DMS153 treated with DMSO at 0.1 percent for 48 hours (cell line): ENCODE measurements around the gene TRPM7.
"Not testable (repeated sequence)": the region's sequence is repeated elsewhere in the genome, so short reads cannot be mapped to it uniquely, and the experiment has no call there.

Source experiments
- DNase-seq: peaks from one replicate; lab custom pipeline; 2025; ENCODE audit not compliant: unreplicated experiment; lab: John Stamatoyannopoulos, UW

The TRPM7 gene

DNA sequence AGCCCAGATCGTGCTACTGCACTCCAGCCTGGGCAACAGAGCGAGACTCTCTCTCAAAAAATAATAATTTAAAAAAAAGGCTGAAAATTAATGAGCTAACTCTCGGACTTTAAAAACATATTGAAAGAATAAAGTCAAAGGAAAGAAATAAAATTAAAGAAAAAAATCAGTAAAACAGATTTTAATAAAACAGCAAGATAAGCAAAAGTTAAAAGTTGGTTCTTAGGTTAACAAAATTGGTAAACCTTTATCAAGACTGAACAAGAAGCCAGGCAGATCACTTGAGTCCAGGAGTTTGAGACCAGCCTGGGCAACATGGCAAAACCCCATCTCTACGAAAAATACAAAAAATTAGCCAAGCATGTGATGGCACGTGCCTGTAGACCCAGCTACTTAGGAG lies 20.7 kb downstream of the TRPM7 start:
- no peak for DNase-seq

DNA sequence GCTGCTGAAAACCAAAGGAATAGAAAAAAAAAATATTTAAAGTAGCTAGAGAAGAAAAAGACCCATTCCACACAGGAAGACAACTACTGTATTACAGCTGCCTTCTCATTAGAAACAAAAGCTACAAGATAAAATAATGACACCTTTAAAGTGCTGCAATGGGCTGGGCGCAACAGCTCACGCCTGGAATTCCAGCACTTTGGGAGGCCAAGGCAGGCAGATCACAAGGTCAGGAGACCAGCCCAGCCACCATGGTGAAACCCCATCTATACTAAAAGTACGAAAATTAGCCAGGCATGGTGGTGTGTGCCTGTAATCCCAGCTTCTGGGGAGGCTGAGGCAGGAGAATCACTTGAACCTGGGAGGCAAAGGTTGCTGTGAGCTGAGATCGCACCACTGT lies 31.0 kb downstream of the TRPM7 start:
- DNase-seq = no peak

DNA sequence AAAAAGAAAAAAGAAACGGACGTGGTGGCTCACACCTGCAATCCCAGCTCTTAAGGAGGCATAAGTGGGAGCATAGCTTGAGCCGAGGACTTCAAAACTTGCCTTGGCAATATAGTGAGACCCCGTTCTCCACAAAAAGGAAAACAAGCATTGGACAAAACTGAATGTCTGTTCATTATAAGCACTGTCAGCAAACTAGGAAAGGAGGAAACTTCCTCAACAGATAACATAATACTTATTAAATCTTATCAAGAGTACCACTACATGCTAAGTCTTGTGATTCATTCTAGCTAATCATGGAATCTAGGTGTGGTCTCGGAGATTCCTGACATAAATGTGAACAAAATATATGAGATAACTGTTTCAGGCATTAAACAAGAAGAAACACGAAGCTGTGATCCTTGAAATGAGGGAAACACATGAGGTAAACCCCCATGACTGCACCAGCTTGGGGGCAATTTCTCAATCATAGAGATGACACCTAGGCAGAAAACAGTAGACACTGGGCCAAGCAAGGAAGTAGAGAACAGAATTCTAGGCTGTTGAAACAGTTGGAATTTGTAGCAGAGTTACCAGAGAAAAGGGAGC lies 33.3 kb downstream of the TRPM7 start:
- DNase-seq = no peak

DNA sequence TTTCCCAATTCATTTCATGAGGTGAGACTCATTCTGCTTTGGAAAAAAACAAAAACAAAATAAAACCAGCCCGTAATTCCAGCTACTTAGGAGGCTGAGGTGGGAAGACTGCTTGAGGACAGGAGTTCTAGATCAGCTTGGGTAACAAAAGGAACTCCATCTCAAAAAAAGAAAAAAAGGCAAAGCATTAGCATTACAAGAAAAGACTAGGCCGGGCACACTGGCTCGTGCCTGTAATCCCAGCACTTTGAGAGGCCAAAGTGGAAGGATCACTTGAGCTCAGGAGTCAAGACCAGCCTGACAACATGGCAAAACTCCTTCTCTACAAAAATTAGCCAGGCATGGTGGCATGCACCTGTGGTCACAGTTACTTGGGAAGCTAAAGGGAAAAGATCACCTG lies 33.9 kb downstream of the TRPM7 start:
- DNase-seq = no peak

DNA sequence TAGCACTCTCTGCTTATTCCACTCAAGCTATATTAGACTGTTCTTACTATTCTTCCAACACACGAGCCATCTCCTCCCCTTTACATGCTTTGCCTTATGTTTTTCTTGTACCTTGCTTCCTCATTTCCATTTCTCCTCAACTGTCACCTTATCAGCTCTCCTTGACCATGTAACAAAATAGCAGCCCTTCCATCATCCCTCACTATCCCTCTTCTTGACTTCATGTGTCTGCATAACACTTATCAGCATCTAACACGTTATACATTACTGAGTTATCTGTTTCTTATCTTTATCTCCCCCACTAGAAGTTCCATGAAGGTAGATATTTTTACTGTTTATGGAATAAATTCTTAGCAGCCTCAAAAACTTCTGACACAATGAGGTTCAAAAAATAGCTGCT lies 45.3 kb downstream of the TRPM7 start:
- no peak for DNase-seq

DNA sequence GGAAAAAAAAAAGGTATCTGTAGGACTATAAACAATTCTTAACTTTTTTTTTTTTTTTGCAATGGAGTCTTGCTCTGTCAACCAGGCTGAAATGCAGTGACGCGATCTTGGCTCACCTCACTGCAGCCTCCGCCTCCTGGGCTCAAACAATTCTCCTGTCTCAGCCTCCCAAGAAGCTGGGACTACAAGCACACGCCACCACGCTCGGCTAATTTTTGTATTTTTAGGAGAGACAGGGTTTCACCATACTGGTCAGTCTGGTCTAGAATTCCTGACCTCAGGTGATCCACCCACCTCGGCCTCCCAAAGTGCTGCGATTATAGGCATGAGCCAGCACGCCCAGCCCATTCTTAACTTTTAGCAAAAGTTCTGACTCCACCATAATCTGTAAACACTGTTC lies 50.5 kb downstream of the TRPM7 start:
- DNase-seq = no peak

DNA sequence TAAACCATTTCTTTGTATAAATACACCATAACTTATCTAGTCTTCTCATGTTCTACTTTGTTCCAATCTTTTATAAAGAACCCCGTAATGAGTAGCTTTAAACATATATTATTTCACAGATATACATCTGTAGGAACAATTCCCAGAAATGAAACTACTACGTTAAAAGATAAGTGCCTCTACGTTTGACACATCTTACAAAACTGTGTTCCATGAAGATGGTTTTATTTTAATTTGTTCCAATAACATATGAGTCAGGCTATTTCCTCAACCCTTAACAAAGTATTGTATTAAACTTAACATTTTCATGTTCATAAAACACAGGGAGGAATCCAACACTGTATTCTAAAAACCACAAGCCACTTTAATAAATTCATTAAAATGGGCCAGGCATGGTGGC lies 52.9 kb downstream of the TRPM7 start:
- no peak for DNase-seq

DNA sequence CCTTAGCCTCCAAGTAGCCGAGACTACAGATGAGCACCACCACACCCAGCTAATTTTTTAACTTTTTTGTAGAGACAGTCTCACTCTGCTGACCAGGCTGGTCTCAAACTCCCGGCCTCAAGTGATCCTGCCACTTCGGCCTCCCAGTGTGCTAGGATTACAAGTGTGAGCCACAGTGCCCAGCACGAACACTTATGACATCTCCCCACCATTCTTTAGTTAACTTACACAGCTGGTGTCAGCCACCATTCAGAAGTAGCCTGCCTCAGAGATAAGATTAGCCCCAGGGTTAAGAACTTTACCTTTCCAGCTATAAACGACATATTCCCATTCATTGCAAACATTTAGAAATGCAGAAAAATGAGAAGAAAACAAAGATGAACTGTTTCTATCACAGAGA lies 58.2 kb downstream of the TRPM7 start:
- DNase-seq = no peak

DNA sequence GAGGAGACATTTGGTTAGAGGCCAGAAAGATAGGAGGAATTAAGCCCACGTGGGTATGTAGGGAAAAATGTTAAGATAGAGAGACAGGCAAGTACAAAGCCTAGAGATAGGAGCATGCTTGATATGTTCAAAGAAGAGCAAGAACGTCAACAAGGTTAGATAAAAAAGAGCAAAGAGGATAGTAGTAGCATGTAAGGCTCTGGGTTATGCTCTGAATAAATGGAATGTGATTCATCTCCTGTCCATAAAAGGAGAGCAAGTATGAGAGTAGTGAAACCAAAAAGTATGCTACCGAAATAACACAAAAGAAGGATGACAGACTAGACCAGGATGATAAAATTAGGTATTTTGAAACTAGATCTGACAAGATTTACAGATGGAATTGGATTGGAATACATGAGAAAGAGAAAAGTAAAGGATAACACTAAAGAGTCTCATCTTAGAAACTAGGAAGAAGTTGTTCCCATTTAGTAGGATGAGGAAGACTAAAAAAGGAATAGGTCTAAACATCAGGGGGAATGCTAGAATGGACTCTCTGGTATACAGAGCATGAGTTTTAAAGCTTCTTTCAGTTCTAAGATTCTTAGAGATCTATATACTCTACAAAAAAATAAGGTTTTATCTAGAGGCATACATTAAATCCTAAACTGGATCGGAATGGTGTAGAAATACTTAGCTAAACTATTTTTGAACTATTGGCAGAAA lies 59.1 kb downstream of the TRPM7 start:
- no peak for DNase-seq

DNA sequence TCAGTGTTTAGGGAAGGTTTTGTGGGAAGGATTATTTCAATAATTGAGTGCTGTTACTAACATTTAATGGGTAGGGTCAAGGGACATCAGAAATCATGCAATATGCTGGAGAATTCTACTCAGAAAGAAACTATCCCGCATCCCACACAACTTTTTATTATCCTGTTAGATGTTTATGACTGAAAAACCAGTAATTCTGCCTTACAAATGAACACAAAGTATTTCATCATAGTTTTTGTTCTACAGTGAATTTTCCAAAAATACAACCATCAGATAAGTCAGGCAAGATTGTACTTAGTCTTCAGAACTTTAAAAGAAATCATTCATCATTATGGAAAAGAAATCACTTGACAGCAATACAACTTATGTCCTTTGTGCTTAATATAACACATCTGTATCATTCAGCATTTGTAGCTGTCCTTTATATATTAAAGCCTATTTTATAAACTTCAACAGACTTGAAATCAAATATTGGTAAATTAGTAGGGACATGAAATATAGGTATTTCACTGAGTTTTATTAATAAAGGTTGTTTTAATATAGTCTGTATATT lies 61.9 kb downstream of the TRPM7 start:
- DNase-seq = no peak

DNA sequence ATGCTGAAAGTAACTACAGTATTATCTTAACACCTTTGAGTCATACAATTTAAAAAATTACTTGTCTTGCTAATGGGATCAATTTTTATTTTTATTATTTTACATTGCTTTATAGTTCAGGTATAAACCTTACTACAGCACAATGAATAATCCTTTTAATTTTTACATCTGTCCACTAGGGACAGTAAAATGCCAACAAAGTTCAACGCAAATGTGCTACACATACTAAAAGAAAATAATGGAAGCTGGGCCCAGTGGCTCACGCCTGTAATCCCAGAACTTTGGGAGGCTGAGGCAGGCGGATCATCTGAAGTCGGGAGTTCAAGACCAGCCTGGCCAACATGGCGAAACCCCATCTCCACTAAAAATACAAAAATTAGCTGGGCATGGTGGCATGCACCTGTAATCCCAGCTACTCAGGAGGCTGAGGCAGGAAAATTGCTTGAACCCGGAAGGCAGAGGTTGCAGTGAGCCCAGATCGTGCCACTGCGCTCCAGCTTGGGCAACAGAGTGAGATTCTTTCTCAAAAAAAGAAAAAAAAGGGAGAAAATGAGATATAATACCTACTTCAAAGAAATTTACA lies 64.1 kb downstream of the TRPM7 start:
- not testable (repeated sequence) for DNase-seq

DNA sequence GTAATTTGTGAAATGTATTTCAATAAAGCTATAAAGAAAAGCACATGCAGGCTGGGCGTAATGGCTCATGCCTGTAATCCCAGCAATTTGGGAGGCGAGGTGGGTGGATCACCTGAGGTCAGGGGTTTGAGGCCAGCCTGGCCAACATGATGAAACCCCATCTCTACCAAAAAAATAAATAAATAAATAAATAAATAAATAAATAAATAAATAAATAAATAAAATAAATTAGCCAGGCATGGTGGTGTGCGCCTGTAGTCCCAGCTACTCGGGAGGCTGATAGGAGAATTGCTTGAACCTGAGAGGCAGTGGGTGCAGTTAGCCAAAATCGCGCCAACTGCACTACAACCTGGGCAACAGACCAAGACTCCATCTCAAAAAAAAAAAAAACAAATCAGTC lies 69.6 kb downstream of the TRPM7 start:
- DNase-seq = not testable (repeated sequence)

DNA sequence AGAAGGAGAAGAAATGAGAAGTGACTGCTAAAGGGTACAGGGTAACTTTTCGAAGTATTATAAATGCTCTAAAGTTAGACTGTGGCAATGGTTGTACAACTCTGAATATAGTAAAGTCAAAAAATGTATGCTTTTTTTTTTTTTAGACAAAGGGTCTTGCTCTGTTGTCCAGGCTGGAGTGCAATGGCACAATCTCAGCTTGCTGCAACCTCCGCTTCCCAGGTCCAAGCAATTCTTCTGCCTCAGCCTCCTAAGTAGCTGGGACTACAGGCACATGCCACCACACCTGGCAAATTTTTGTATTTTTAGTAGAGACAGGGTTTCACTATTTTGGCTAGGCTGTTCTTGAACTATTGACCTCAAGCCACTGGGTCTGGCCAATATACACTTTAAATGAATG lies 70.0 kb downstream of the TRPM7 start:
- DNase-seq = not testable (repeated sequence)

DNA sequence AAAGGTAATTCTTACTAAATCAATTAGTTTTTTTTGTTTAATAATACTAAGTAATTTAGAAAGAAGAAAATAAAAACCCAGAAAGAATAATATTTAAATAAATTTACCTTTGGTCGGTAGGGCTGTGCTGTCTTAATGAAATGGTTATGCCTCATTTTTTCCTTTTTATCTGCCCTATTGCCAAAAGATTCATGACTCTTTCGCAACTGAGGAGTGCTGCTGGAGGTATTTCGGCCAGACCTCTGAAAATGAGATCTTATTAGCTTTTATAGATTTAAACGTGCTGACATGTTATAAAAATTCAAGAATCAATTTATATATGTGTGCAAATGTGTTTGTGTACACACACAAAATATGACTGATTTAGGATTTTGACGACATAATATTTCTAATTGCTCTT lies 73.0 kb downstream of the TRPM7 start:
- no peak for DNase-seq

DNA sequence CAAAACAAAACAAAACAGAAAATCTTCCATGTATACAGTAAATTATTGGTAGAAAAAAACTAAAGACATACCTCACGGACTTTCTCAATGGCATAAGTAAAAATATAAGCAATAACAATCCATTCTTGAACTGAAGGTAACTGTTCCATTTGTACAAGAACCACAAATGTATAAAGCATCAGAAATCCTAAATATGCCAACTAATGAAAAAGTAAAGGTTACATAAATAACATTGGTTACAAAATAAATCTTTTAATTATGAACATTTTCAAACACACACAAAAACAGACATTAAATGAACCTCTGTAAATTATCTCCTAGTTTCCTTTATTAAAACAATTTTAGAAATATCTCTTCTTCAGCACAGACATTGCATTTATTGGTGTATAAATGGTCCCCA lies 79.5 kb downstream of the TRPM7 start:
- DNase-seq = no peak

DNA sequence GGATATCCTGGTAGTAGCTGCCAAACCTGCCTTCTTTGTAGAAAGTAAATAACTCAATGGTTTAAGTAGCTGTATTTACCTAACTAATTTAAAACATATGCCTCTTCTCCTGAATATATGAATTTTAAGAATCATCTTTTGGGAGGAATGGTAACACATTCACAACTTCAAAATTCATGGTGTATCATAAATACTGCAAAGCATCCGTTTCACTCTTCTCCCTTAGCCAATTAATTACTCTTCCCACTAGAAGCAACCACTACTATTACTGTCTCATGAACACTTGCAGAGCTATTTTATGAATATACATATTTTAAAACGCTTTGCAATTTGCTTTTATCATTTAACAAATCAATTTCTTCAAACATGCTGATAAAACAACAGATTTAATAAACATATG lies 81.1 kb downstream of the TRPM7 start:
- no peak for DNase-seq

DNA sequence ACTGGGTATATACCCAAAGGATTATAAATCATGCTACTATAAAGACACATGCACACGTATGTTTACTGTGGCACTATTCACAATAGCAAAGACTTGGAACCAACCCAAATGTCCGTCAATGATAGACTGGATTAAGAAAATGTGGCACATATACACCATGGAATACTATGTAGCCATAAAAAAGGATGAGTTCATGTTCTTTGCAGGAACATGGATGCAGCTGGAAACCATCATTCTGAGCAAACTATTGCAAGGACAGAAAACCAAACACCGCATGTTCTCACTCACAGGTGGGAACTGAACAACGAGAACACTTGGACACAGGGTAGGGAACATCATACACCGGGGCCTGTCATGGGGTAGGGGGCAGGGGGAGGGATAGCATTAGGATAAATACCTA lies 84.6 kb downstream of the TRPM7 start:
- not testable (repeated sequence) for DNase-seq

DNA sequence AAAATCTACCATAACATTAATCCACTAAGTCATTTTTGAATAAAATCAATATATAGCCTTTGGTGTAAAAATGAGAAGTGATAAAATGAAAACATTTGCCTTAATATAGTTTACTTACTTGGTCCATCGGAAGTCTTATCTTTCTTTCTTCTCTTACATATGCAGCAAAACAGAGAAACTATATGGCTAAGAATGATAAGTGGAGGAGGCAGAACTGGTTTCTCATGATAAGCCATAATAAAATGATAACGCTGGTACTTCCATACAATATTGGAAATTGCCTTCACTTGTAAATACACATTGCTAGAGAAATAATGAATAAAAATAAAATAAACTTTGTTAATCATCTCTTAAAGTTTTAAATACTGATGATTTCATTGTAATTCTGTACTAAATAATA lies 92.3 kb downstream of the TRPM7 start:
- no peak for DNase-seq

DNA sequence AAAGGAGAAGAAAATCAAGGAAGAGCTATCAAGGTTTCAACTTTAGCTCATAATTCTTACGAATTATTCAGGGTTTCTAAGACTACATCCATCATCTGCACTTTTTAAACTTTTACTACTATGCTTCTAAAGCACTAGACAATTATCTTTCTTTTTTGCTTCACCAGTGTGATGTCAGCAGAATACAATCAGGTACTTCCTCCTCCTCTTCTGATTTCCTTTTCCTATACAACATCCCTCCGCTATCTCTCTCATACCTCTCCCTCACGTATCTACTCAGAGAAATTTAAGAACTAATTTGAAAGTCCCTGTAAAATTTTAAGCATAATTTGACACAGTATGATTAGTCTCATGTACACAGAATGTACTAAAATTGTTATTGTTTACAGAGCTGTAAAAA lies 92.8 kb downstream of the TRPM7 start:
- DNase-seq = no peak

DNA sequence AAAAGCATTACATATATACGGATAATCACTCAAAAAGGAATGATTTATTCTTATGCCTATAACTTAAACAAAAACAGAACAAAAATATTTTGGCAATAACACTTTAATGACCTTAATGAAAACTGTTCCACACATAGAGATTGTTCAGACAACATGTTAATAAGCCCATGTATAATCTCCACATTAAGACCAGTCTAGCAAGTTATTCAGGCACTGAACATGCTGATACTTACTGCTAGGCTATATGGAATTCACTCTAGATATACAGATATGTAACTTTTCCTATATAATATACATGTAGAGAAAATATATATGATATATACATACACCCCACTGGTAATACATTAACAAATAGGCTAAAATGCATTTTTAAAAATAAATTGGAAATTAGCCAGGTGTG lies 96.3 kb downstream of the TRPM7 start:
- DNase-seq = no peak

DNA sequence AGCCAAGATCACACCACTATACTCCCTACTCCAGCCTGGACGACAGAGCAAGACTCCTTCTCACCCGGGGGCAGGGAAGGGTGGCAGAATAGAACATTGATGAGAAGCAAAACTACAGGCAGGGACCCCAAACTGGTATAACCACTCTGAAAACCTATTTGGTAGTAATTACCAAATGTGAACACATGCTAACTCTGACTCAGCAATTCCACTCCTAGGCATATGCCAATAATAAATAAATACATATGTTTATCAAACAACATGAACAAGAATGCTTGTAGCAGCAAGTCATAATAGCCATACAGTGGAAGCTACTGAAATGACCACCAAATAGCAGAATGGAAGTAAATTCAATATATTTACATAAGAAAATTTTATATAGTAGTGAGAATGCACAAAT lies 109.1 kb downstream of the TRPM7 start:
- DNase-seq = no peak

DNA sequence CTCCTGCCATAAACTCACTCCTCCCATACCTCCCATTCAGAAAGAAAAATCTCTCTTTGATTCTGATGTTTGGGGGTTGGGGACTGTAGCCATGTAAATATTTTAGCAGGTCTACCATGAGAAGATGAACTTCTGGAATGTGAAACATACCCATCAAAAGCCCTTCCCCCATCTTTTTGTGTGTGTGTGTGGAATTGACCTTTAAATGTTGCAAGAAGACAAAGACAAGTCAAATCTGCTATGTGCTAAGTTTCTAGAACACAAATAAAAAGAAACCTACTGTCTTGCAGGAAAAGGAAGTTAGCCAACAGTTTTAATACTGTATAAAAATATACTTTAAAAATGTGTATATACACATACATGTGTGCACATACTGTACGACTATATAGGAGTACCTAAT lies 110.4 kb downstream of the TRPM7 start:
- DNase-seq = no peak

DNA sequence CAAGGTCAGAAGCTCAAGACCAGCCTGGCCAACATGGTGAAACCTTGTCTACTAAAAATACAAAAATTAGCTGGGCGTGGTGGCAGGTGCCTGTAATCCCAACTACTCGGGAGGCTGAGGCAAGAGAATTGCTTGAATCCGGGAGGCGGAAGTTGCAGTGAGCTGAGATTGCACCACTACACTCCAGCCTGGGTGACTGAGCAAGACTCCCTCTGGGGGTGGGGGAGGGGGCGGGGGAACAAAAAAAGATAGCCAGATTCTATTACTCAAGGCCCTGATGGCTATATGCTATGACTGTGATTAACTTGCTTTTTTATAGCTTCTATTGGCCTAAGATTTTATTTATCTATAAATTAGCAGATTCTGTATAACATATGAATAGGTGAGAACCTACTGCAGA lies 112.8 kb downstream of the TRPM7 start:
- DNase-seq = not testable (repeated sequence)
